ENCODE results near the gene KMT2D.

GRCh38 chr12:49043241-49043640 is 17.4 kb downstream of the KMT2D start:
- no peak for TF ChIP-seq CTCF (IDR thresholded peaks at IDR 0.05)
- TF ChIP-seq SIN3A (IDR thresholded peaks at IDR 0.05; ENCODE audit: borderline replicate concordance, low read depth, low read length) = no peak
- TF ChIP-seq YY1 (IDR thresholded peaks at IDR 0.05; ENCODE audit: low read depth) = no peak
- TF ChIP-seq REST (IDR thresholded peaks at IDR 0.05; ENCODE audit: low read depth, low read length) = no peak
- no peak for TF ChIP-seq NFIC (IDR thresholded peaks at IDR 0.05; ENCODE audit: borderline replicate concordance)
- TF ChIP-seq MXI1 (IDR thresholded peaks at IDR 0.05; ENCODE audit: low read depth, low read length) = no peak
- TF ChIP-seq MAX (IDR thresholded peaks at IDR 0.05; ENCODE audit: low read depth) = no peak
- TF ChIP-seq EZH2phosphoT487 (IDR thresholded peaks at IDR 0.05; ENCODE audit: borderline replicate concordance, low read depth) = no peak
- no peak for TF ChIP-seq TEAD4 (IDR thresholded peaks at IDR 0.05; ENCODE audit: borderline replicate concordance, insufficient read depth)
- no peak for TF ChIP-seq USF1 (IDR thresholded peaks at IDR 0.05; ENCODE audit: borderline replicate concordance, low read depth)
- no peak for TF ChIP-seq GATA2 (CRISPR knock-in tag; IDR thresholded peaks at IDR 0.05)

All from SK-N-SH (cell line).